H1 (cell line): ENCODE measurements around the gene MYH3. TPM values are rescaled to one million over a fixed set of nuclear protein-coding genes. Genes with fewer than 3 reads are reported as not detected.

Experiments used
- CTCF ChIA-PET: fragments of 300-600 bp; sonication (Branson Sonifier 250); formaldehyde crosslinking; loops from one replicate; lab custom pipeline; 2021; ENCODE audit not compliant: partially characterized antibody; lab: Charles Lee
- POLR2A ChIA-PET: fragments of 300-600 bp; sonication (Branson Sonifier 250); formaldehyde crosslinking; loops from one replicate; lab custom pipeline; 2021; ENCODE audit warnings: inconsistent platforms; ENCODE audit not compliant: partially characterized antibody; lab: Charles Lee
- DNase-seq, 2 experiments: peaks; one replicate each; pipeline versions ENCODE4 v3.0.0 to v3.0.0-alpha.2; 2010 to 2022; ENCODE audit warnings: low spot score in 2 of 2, low read depth in 1 of 2, mixed read lengths in 1 of 2
- FAIRE-seq: peaks from 2 replicates; lab custom pipeline; 2011; peaks lifted over from hg19 to GRCh38; lab: Jason Lieb, UNC
- H2AFZ ChIP-seq: 2 replicates; pipeline ENCODE4 v1.8.1; 2012; ENCODE audit warnings: low read length, inconsistent platforms
- H2AK5ac ChIP-seq: 2 replicates; pipeline ENCODE4 v1.6.1; 2013; ENCODE audit warnings: low read depth, low read length
- H2BK120ac ChIP-seq: replicated peaks from 2 replicates; pipeline ENCODE3; 2013; ENCODE audit warnings: low read depth, low read length, inconsistent platforms
- H2BK12ac ChIP-seq: 2 replicates; pipeline ENCODE4 v1.6.1; 2013; ENCODE audit warnings: low read depth, low read length
- H2BK15ac ChIP-seq: 2 replicates; pipeline ENCODE4 v1.6.1; 2013; ENCODE audit warnings: low read length
- H2BK20ac ChIP-seq: 2 replicates; pipeline ENCODE4 v1.6.1; 2013; ENCODE audit warnings: low read length
- H2BK5ac ChIP-seq: 2 replicates; pipeline ENCODE4 v1.6.1; 2013; ENCODE audit warnings: low read depth, low read length
- H3K14ac ChIP-seq: 2 replicates; pipeline ENCODE4 v1.6.1; 2013; ENCODE audit warnings: inconsistent platforms; ENCODE audit not compliant: insufficient read length
- H3K18ac ChIP-seq: 2 replicates; pipeline ENCODE4 v1.6.1; 2013; ENCODE audit warnings: low read length; ENCODE audit errors: extremely low read depth
- H3K23ac ChIP-seq: 2 replicates; pipeline ENCODE4 v1.6.1; 2013; ENCODE audit warnings: inconsistent platforms; ENCODE audit not compliant: insufficient read length
- H3K23me2 ChIP-seq: 2 replicates; pipeline ENCODE4 v1.6.1; 2013; ENCODE audit warnings: low read depth, low read length
- H3K27ac ChIP-seq: 2 replicates; pipeline ENCODE4 v1.6.1; 2011; ENCODE audit warnings: low read depth, low read length, inconsistent platforms
- H3K27me3 ChIP-seq, 4 experiments: replicated peaks in 1 of 4; 1 replicate in 1 of 4; 2 replicates in 3 of 4; pipeline versions ENCODE4 v1.6.1 to v1.8.1; 2011 to 2013; ENCODE audit warnings: low read length in 3 of 4, mild to moderate bottlenecking in 3 of 4, inconsistent platforms in 2 of 4, mixed read lengths in 2 of 4, moderate library complexity in 1 of 4; ENCODE audit not compliant: control insufficient read depth in 3 of 4, insufficient read depth in 3 of 4; ENCODE audit errors: extremely low read depth in 1 of 4
- H3K36me3 ChIP-seq, 4 experiments: 2 replicates each; pipeline versions ENCODE4 v1.6.1 to v1.8.1; 2011 to 2013; ENCODE audit warnings: mild to moderate bottlenecking in 4 of 4, low read length in 3 of 4, moderate library complexity in 2 of 4, control low read depth in 1 of 4, inconsistent platforms in 1 of 4; ENCODE audit not compliant: insufficient read depth in 4 of 4, control insufficient read depth in 2 of 4
- H3K4ac ChIP-seq: replicated peaks from 2 replicates; pipeline ENCODE3; 2013; ENCODE audit warnings: low read length, low read depth, mixed read lengths, inconsistent platforms; ENCODE audit not compliant: insufficient read length
- H3K4me1 ChIP-seq, 4 experiments: replicated peaks in 1 of 4; 1 replicate in 1 of 4; 2 replicates in 3 of 4; pipeline versions ENCODE4 v1.6.1 to v1.8.1; 2011 to 2013; ENCODE audit warnings: low read length in 3 of 4, inconsistent platforms in 2 of 4, mixed read lengths in 1 of 4; ENCODE audit not compliant: insufficient read depth in 4 of 4, control insufficient read depth in 3 of 4
- H3K4me2 ChIP-seq, 2 experiments: 2 replicates each; pipeline versions ENCODE4 v1.6.1 to v1.8.1; 2011 to 2013; ENCODE audit warnings: low read depth in 2 of 2, low read length in 2 of 2, control low read depth in 1 of 2, inconsistent platforms in 1 of 2, mild to moderate bottlenecking in 1 of 2; ENCODE audit not compliant: insufficient read depth in 1 of 2
- H3K4me3 ChIP-seq, 4 experiments: fragments of 200-600, 300-600 bp in 1 of 4; sonication (generic), shearing (Covaris generic), sonication (Bioruptor Twin) in 1 of 4; 2 replicates each; pipeline versions ENCODE4 v1.5.1 to v1.8.1; 2011 to 2016; ENCODE audit warnings: low read length in 4 of 4, low read depth in 3 of 4, control low read depth in 2 of 4, inconsistent platforms in 2 of 4, mild to moderate bottlenecking in 2 of 4, mixed read lengths in 1 of 4, moderate library complexity in 1 of 4; ENCODE audit not compliant: insufficient read depth in 2 of 4; ENCODE audit errors: extremely low read depth in 1 of 4
- H3K56ac ChIP-seq: replicated peaks from 2 replicates; pipeline ENCODE3; 2013; ENCODE audit warnings: low read depth, mild to moderate bottlenecking, mixed read lengths, low read length, inconsistent platforms; ENCODE audit not compliant: insufficient read length
- H3K79me1 ChIP-seq: 2 replicates; pipeline ENCODE4 v1.6.1; 2013; ENCODE audit warnings: low read depth, low read length, control low read depth
- H3K79me2 ChIP-seq, 2 experiments: 2 replicates each; pipeline versions ENCODE4 v1.6.1 to v1.8.1; 2012 to 2013; ENCODE audit warnings: low read length in 2 of 2, mild to moderate bottlenecking in 2 of 2, inconsistent platforms in 1 of 2; ENCODE audit not compliant: insufficient read depth in 2 of 2, control insufficient read depth in 1 of 2
- H3K9ac ChIP-seq, 4 experiments: replicated peaks in 1 of 4; 1 replicate in 1 of 4; 2 replicates in 3 of 4; pipeline versions ENCODE4 v1.6.1 to v1.8.1; 2011 to 2013; ENCODE audit warnings: low read depth in 3 of 4, low read length in 3 of 4, control low read depth in 2 of 4, mild to moderate bottlenecking in 2 of 4, moderate library complexity in 2 of 4, inconsistent platforms in 1 of 4; ENCODE audit errors: extremely low read depth in 1 of 4
- H3K9me3 ChIP-seq, 2 experiments: 2 replicates each; pipeline versions ENCODE4 v1.6.1 to v1.8.1; 2012 to 2013; ENCODE audit warnings: mild to moderate bottlenecking in 2 of 2, moderate library complexity in 2 of 2, control low read depth in 1 of 2, inconsistent platforms in 1 of 2, low read depth in 1 of 2, low read length in 1 of 2, mixed read lengths in 1 of 2; ENCODE audit not compliant: insufficient read depth in 2 of 2
- H4K20me1 ChIP-seq, 2 experiments: replicated peaks in 1 of 2; 2 replicates each; pipeline versions ENCODE3 to v1.8.1; 2011 to 2013; ENCODE audit warnings: inconsistent platforms in 2 of 2, low read length in 2 of 2, mild to moderate bottlenecking in 1 of 2; ENCODE audit not compliant: insufficient read depth in 2 of 2, control insufficient read depth in 1 of 2
- H4K5ac ChIP-seq: 2 replicates; pipeline ENCODE4 v1.6.1; 2013; ENCODE audit warnings: low read length, low read depth, mixed read lengths, inconsistent platforms; ENCODE audit not compliant: insufficient read length
- H4K8ac ChIP-seq: 2 replicates; pipeline ENCODE4 v1.8.0; 2013; ENCODE audit warnings: mild to moderate bottlenecking, moderate library complexity, low read length, inconsistent platforms; ENCODE audit not compliant: insufficient read depth; ENCODE audit errors: extremely low read depth
- H4K91ac ChIP-seq: replicated peaks from 2 replicates; pipeline ENCODE3; 2013; ENCODE audit warnings: low read length, mixed read lengths, inconsistent platforms; ENCODE audit not compliant: insufficient read length
- ASH2L ChIP-seq: fragments of 200-600, 300-600 bp; sonication (generic); IDR thresholded peaks from one replicate; pipeline ENCODE4 v1.7.1; 2017; ENCODE audit warnings: low read length
- GABPA ChIP-seq: IDR thresholded peaks from 2 replicates; pipeline ENCODE4 v1.6.1; 2011; ENCODE audit warnings: mild to moderate bottlenecking, low read length, moderate library complexity, borderline replicate concordance; ENCODE audit not compliant: insufficient read depth
- MAX ChIP-seq: IDR thresholded peaks from 2 replicates; pipeline ENCODE4 v1.6.1; 2012; ENCODE audit warnings: inconsistent platforms
- NANOG ChIP-seq: IDR thresholded peaks from 2 replicates; pipeline ENCODE4 v1.6.1; 2011; ENCODE audit warnings: low read length, low read depth, mild to moderate bottlenecking, inconsistent platforms; ENCODE audit not compliant: insufficient read depth, poor library complexity, severe bottlenecking
- POLR2AphosphoS5 ChIP-seq: IDR thresholded peaks from 2 replicates; pipeline ENCODE4 v1.6.1; 2011; ENCODE audit warnings: low read depth, low read length
- RNF2 ChIP-seq: fragments of 200-900, 300-1000 bp; sonication (generic); IDR thresholded peaks from 2 replicates; pipeline ENCODE4 v1.7.1; 2016; ENCODE audit warnings: borderline replicate concordance, low read depth, mild to moderate bottlenecking, antibody characterized with exemption, low read length; ENCODE audit not compliant: poor library complexity, severe bottlenecking; ENCODE audit errors: missing control alignments
- SP1 ChIP-seq: IDR thresholded peaks from 2 replicates; pipeline ENCODE4 v1.6.1; 2011; ENCODE audit warnings: low read depth, low read length
- SP4 ChIP-seq: IDR thresholded peaks from 2 replicates; pipeline ENCODE4 v1.6.1; 2012; ENCODE audit warnings: low read length, inconsistent platforms
- SRF ChIP-seq: IDR thresholded peaks from 2 replicates; pipeline ENCODE4 v1.6.1; 2011; ENCODE audit warnings: mild to moderate bottlenecking, low read depth, low read length, moderate library complexity
- SUZ12 ChIP-seq: fragments of 200-600 bp; sonication (generic); IDR thresholded peaks from 2 replicates; pipeline ENCODE4 v1.6.1; 2012; ENCODE audit warnings: mild to moderate bottlenecking, inconsistent platforms, low read length, moderate library complexity, mixed read lengths
- WGBS, 2 experiments: shearing (Covaris generic) in 1 of 2; methylation state at CpG; one replicate each; pipeline versions ENCODE4 v1.1.6 to v1.1.7; 2013 to 2015; ENCODE audit warnings: low lambda C conversion rate in 2 of 2, mixed read lengths in 2 of 2, inconsistent platforms in 1 of 2, low coverage in 1 of 2, missing lambda C conversion rate in 1 of 2; ENCODE audit not compliant: insufficient replicate concordance in 2 of 2, insufficient coverage in 1 of 2, insufficient read length in 1 of 2; ENCODE audit errors: extremely low coverage in 1 of 2, missing lambda C conversion rate in 1 of 2; 5-methylcytosine and 5-hydroxymethylcytosine counted together
- polyA plus RNA-seq, 7 experiments: library from polyadenylated mRNA; depleted of rRNA in 3 of 7; stranded (reverse) in 5 of 7; unstranded in 2 of 7; fragments of >200 nt in 5 of 7; fragments of 200-250 nt in 2 of 7; gene quantifications; 1 replicate in 5 of 7; 2 replicates in 1 of 7; 4 replicates in 1 of 7; pipeline versions ENCODE4 v1.2.1 to v1.2.3, GENCODE V29; 2011 to 2013; ENCODE audit warnings: missing spikeins in 2 of 7, mixed read lengths in 2 of 7
- total RNA-seq: library from RNA; stranded (reverse); fragmentation: NEBNext Ultra II Directional; extraction: Animal tissue kit (Norgen Biotek cat#: 25700); gene quantifications from 2 replicates; pipeline ENCODE4 v1.2.1, GENCODE V29; 2021

MYH3 gene
- total and polyA plus RNA-seq, 2 of the 8 experiments (the other 6 are each of a cell fraction or from before 2014, with no cell fraction given): 0.65 to 1.8 TPM

- Histone ChIP-seq H3K9me3 (no peaks in the 10 kb centered on the region), H4K91ac (no peak overlapping the region), H3K9ac (no peak overlapping the region), H3K18ac (no peak overlapping the region), H3K4me1 (no peaks in the 10 kb centered on the region), H3K23me2 (no peaks in the 10 kb centered on the region), H2BK5ac (no peak overlapping the region), H3K27me3 (no peaks in the 10 kb centered on the region), H3K79me2 (no peaks in the 10 kb centered on the region), H4K20me1 (no peaks in the 10 kb centered on the region), H2BK12ac (no peak overlapping the region), H3K36me3 (no peaks in the 10 kb centered on the region), H3K14ac (no peak overlapping the region), H3K4me2 (no peak overlapping the region), H3K56ac (no peak overlapping the region), H2BK120ac (no peak overlapping the region), H3K4me3 (no peak overlapping the region), H4K8ac (no peak overlapping the region), H3K27ac (no peak overlapping the region), H3K4ac (no peak overlapping the region), H2BK20ac (no peak overlapping the region), H3K23ac (no peak overlapping the region), H2BK15ac (no peak overlapping the region), H4K5ac (no peak overlapping the region), H2AFZ (0 out of 2 replicates have a peak overlapping the region, but pooled peaks have one; percentile 59), H2AK5ac (no peak overlapping the region), H3K79me1 (no peaks in the 10 kb centered on the region)
- ChIA-PET CTCF (interaction anchor here (1.1 kb wide), 1 partner anchor 259 kb away, joined by 4 read pairs; no protein-coding TSS in a partner anchor), POLR2A (no interaction called here)
- DNase-seq: no peak
- FAIRE-seq: no peak
- WGBS, 2 experiments: 88% methylated on average over 9 of the region's 9 CpGs; no CpG with 5 or more reads in 1 of the 2 experiments
- TF ChIP-seq SUZ12 (no peak), SRF (no peak), NANOG (no peak), RNF2 (no peak), SP4 (no peak), ASH2L (no peak), MAX (no peak), POLR2AphosphoS5 (no peak), GABPA (no peak), SP1 (no peak)
Measured at GRCh38 chr17:10585529-10585928, 71.6 kb downstream of the MYH3 start.
